Measurements from ENCODE around the gene R3HDML. TPM values are rescaled to one million over a fixed set of nuclear protein-coding genes. Genes with fewer than 3 reads are reported as not detected.

The R3HDML gene
- total RNA-seq, 1 donor from 2014 or later: not detected

Other genes with a start within 250 kb of the R3HDML start
- 0.11 TPM in 1 of 2 replicates, not detected in the other for gene JPH2, start 149.9 kb upstream of the R3HDML start, total RNA-seq
- 21.4 and 22.4 TPM in 2 replicates for gene OSER1, start 126.3 kb upstream of the R3HDML start, total RNA-seq
- not detected in 2 replicates for gene GDAP1L1, start 89.7 kb upstream of the R3HDML start, total RNA-seq
- gene FITM2, start 25.8 kb upstream of the R3HDML start, total RNA-seq: 2.4 and 2.5 TPM in 2 replicates
- gene HNF4A, start 18.7 kb downstream of the R3HDML start, total RNA-seq: not detected in 2 replicates
- gene TTPAL, start 138.8 kb downstream of the R3HDML start, total RNA-seq: 19.7 and 20.8 TPM in 2 replicates
- 51.2 and 52.5 TPM in 2 replicates for gene SERINC3, start 185.0 kb downstream of the R3HDML start, total RNA-seq
- gene PKIG, start 245.5 kb downstream of the R3HDML start, total RNA-seq: 1.4 and 1.7 TPM in 2 replicates

Measured in activated T-helper 2 cell treated with anti-CD3 and anti-CD28 coated beads, Interferon-gamma antibody, Interleukin-2, Interleukin-4, amounts not matched to agents 10 μg/mL and 5 μg/mL and 100 μg/mL, durations not matched to agents 14 hours and 24 hours and 36 hours (primary cell).